Measurements from ENCODE around the gene TES. TPM values are rescaled to one million over a fixed set of nuclear protein-coding genes. Genes with fewer than 3 reads are reported as not detected.
A peak's percentile ranks its signal among the peaks of the same experiment; 100 is the strongest.

Gene TES
- total and polyA plus RNA-seq, 9 of the 15 experiments (the other 6 are each of a cell fraction or from before 2014, with no cell fraction given) = 20.7 to 61.6 (median 53.8) TPM

DNA sequence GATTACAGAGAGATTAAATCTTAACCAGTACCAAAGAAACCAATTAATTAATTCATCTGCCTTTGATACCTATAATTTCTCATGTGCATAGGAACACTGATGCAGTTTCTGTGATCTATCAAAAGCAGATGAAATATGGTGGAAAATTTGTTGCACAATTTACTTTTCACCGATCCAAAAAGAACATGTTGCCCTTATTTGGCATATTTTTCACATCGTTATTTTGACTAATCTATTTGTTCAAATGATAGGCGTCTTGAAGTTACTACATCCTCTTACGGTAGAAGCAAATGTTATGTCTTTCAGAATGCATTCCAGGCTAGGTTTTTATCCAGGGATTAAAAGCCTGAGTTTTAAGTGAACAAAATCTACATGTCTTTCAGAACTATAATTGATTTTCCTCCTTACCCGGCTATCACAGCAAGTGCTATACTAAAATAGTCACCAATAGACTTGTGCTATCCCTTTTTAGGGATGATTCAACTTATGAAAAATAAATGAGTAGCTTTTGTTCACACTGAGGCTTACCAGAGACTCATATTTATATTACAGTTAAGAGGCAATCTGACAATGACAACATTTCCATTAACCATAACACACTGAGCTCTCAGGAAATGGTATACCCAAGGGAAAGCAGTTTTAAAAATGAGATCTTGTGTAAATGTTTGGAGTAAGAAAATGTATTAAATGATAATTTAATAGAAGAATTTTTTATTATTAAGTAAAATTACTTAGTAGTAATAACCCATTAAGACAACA is 16.8 kb upstream of the TES start:
- Histone ChIP-seq H3K9me3 (replicated peaks; ENCODE audit: control insufficient read depth, insufficient read depth, low read depth, low read length) (no peaks in the 10 kb centered on the region), H3K27me3 (ENCODE audit: control insufficient read depth in 2 of 2, insufficient read depth in 2 of 2, low read length in 2 of 2) (no peaks in the 10 kb centered on the region), H3K4me1 (replicated peaks in 1 of 2; ENCODE audit: control insufficient read depth in 2 of 2, insufficient read depth in 2 of 2, low read length in 2 of 2) (no peaks in the 10 kb centered on the region), H3K4me2 (ENCODE audit: insufficient read depth, low read length) (no peak overlapping the region), H3K9ac (ENCODE audit: insufficient read depth in 1 of 2, low read depth in 2 of 2, low read length in 2 of 2) (no peak overlapping the region), H3K9me1 (ENCODE audit: control insufficient read depth, insufficient read depth, low read length) (no peaks in the 10 kb centered on the region), H3K36me3 (ENCODE audit: control insufficient read depth, insufficient read depth, low read length) (no peaks in the 10 kb centered on the region), H3K4me3 (no peak overlapping the region), H3K27ac (ENCODE audit: extremely low read depth, low read depth, low read length) (no peak overlapping the region), H4K20me1 (replicated peaks; ENCODE audit: control insufficient read depth, insufficient read depth, low read length) (no peaks in the 10 kb centered on the region), H3K79me2 (ENCODE audit: control insufficient read depth, insufficient read depth, low read length) (no peaks in the 10 kb centered on the region), H2AFZ (ENCODE audit: low read depth, low read length) (no peak overlapping the region)
- FAIRE-seq = no peak
- ChIA-PET POLR2A (no interaction called here), CTCF (ENCODE audit: low intra/inter-chr PET ratio) (no interaction called here)
- TF ChIP-seq FOXJ2 (tag; IDR thresholded peaks at IDR 0.05) = no peak
- no peak for TF ChIP-seq RUNX1 (IDR thresholded peaks at IDR 0.05; ENCODE audit: low read depth)
- TF ChIP-seq CEBPB (tag; IDR thresholded peaks at IDR 0.05) = peak; percentile 35; the same call in 1 of the 2 replicates
- 2% methylated on average over 5 of the region's 5 CpGs for WGBS (ENCODE audit: insufficient coverage, low coverage, missing lambda C conversion rate)
- ATAC-seq = no peak
- no peak for DNase-seq (ENCODE audit: extremely low read depth in 1 of 4, low spot score in 3 of 4)
- no TSS peak for BruUV-seq (replicated peaks)
- in situ Hi-C loops (cut with MboI) (no loop called here), intact Hi-C loops (cut with micrococcal nuclease) (no loop called here)

DNA sequence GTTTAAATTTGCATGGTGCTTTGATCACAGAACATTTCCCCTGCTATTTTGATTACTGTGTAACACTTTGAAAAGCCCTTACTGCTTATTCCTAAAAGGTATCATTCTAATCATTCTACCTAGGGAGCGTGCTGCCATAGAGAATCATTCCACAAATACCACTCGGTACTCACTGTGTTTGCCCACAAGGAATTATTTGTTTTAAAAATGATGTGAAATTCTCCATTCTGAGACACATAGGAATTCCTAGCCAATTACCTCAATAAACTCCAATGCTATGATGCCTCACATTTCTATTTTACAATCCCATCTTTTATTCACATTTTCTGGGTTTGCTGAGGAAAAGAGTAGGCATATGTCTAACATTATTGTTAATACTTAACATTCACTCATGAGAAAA is 16.2 kb upstream of the TES start:
- H2AFZ ChIP-seq (ENCODE audit: low read depth, low read length) = no peak overlapping the region
- ChIA-PET CTCF (ENCODE audit: low intra/inter-chr PET ratio) (interaction anchor here (0.7 kb wide), 1 partner anchor 20 kb away, joined by 4 read pairs; no protein-coding TSS in a partner anchor), POLR2A (no interaction called here)
- no peak overlapping the region for H3K4me2 ChIP-seq (ENCODE audit: insufficient read depth, low read length)
- no peak for ATAC-seq
- H3K9ac ChIP-seq (ENCODE audit: insufficient read depth in 1 of 2, low read depth in 2 of 2, low read length in 2 of 2) = no peak overlapping the region
- FAIRE-seq = no peak
- no peak for DNase-seq (ENCODE audit: extremely low read depth in 1 of 4, low spot score in 3 of 4)
- H3K27ac ChIP-seq (ENCODE audit: extremely low read depth, low read depth, low read length) = no peak overlapping the region
- no peaks in the 10 kb centered on the region for H3K36me3 ChIP-seq (ENCODE audit: control insufficient read depth, insufficient read depth, low read length)
- intact Hi-C loops (cut with micrococcal nuclease) = no loop called here
- no peaks in the 10 kb centered on the region for H3K9me1 ChIP-seq (ENCODE audit: control insufficient read depth, insufficient read depth, low read length)
- no peak overlapping the region for H3K4me3 ChIP-seq
- H3K4me1 ChIP-seq (replicated peaks in 1 of 2; ENCODE audit: control insufficient read depth in 2 of 2, insufficient read depth in 2 of 2, low read length in 2 of 2) = no peaks in the 10 kb centered on the region
- in situ Hi-C loops (cut with MboI) = no loop called here
- no peaks in the 10 kb centered on the region for H3K9me3 ChIP-seq (replicated peaks; ENCODE audit: control insufficient read depth, insufficient read depth, low read depth, low read length)
- no TSS peak for BruUV-seq (replicated peaks)
- no peaks in the 10 kb centered on the region for H3K27me3 ChIP-seq (ENCODE audit: control insufficient read depth in 2 of 2, insufficient read depth in 2 of 2, low read length in 2 of 2)
- 7% methylated on average over 2 of the region's 2 CpGs for WGBS (ENCODE audit: insufficient coverage, low coverage, missing lambda C conversion rate)
- no peaks in the 10 kb centered on the region for H3K79me2 ChIP-seq (ENCODE audit: control insufficient read depth, insufficient read depth, low read length)
- TF ChIP-seq ZBTB2 (IDR thresholded peaks at IDR 0.05) = no peak
- TF ChIP-seq MIER1 (IDR thresholded peaks at IDR 0.05; ENCODE audit: low read depth) = no peak
- TF ChIP-seq ZKSCAN3 (CRISPR knock-in tag; IDR thresholded peaks at IDR 0.05) = no peak
- no peak for TF ChIP-seq ZNF780A (CRISPR knock-in tag; IDR thresholded peaks at IDR 0.05)
- no peak for TF ChIP-seq HDGF (IDR thresholded peaks at IDR 0.05)
- no peaks in the 10 kb centered on the region for H4K20me1 ChIP-seq (replicated peaks; ENCODE audit: control insufficient read depth, insufficient read depth, low read length)

Measured in K562 (cell line).